HuH-7 (cell line): Measurements from ENCODE around the gene AP1S1.
"Not testable (repeated sequence)": the region's sequence is repeated elsewhere in the genome, so short reads cannot be mapped to it uniquely, and the experiment has no call there.

ENCODE experiments used
- DNase-seq: peaks from one replicate; pipeline ENCODE4 v3.0.0; 2011; ENCODE audit warnings: low spot score

AP1S1 gene

DNA sequence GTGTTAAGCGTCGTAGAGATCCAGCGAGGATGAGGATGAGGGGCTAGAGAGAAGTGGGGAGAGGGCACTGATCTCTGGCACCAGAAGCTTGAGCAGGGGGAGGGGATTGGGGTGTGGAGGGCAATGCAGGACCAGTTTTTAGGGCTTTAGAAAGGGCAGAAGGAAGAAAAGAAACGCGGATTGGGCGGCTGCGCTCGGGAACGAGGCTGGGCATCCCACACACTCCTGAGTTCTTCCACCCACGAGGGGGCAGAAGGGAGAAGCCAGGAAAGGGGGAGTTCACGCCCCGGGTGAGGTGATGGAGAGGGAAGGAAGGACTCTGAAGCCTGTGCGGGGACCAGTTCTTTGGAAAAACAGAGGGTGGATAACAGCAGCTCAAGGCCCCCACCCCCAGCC, 17.2 kb downstream of the AP1S1 start:
- DNase-seq, result no peak

DNA sequence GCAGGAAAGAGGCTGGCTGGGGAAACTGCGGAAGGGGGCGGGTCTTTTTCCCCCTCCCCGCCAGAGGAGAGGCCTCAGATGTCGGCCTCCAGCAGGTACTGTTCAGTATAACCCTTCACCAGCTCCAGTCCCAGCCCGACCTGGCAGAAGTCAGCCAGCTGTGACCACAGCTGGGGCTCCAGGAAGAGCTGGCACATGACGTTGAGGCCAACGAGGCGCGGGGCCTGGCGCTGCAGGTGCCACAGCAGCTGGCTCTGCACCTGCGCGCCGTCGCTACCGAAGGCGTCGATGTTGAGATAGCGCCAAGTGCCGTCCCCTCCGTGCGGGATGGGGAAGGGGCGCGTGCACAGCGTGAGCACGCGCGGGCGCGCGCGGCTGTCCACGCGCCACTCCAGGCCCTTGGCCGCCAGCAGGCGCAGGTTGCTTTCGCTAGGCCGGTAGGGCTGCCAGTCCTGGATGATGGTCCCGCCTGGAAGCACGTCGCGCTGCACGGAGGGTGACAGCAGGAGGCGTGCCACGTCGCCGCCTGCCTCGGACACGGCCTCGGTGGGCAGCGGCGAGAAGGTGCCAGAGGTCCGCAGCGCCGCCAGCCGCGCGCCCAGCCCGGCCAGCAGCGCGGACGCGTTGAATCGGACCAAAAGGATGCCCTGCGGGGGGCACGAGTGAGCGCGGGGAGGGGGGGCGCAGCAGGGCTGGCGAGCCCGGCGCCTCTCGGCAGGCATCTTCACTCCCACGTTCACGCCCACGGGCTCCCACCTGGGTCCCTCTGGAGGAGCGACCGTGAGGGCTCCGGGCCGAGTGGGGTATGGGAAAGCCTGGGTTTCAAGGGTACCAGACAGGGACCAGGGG, 18.0 kb downstream of the AP1S1 start:
- DNase-seq, result no peak

GRCh38 chr7:101172854-101173751, 18.8 kb downstream of the AP1S1 start:
- no peak for DNase-seq

GRCh38 chr7:101173752-101174244, 19.5 kb downstream of the AP1S1 start:
- DNase-seq, result no peak

- DNase-seq, result no peak
Observed at GRCh38 chr7:101174322-101174854, 20.1 kb downstream of the AP1S1 start.

DNA sequence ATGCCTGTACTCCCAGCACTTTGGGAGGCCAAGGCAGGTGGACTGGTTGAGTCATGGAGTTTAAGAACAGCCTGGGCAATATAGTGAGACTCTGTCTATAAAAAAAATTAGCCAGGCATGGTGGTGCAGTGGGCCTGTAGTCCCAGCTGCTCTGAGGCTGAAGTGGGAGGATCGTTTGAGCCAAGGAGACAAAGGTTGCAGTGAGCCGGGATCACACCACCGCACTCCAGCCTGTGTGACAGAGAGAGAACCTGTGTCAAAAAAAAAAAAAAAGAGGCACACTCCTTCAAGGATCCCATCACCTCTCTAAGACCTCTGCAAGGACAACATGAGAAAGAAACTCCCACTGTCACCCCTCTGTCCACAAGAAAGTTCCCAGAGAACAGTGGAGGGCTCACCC, 21.4 kb downstream of the AP1S1 start:
- DNase-seq, result no peak

DNA sequence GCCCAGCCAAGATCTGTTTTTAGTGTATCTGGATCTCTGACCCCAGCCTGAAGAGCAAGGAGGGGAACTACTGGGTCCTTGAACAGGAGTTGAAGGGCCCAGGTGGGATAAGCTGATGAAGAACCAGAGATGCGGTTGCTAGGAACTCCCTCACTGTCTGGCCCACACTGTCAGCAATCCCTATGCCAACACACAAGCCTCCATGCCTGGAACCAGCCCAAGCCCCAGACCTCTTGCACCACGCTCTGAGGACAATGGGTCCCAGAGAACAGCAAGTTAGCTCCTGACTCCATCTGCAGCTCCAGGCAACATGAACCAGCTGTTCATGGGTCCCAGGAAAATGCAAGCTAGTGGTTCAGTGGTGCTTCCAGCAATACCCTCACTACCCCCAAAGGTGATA, 23.4 kb downstream of the AP1S1 start:
- DNase-seq, result no peak

GRCh38 chr7:101179117-101179516, 24.8 kb downstream of the AP1S1 start:
- DNase-seq, result no peak

DNA sequence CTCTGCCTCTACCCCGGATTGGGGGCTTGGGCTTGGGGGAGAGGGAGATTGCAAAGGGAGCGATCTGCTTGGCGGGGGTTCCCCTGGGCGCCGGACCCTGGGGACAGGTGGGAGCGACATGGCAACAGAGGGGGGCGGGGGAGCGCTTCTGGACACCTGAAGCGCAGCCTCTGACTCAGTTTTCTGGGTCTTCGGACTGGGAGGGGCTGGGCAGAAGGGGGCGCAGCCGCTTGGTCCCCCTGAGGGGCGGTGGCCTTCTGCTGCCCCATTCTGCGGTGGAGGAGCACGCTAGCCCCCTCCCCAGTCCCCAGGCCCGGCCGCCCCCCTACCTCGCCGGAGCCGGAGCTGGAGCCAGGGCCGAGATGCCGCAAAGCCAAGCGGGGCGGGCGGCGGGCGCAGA, 25.4 kb downstream of the AP1S1 start:
- DNase-seq, result no peak

DNA sequence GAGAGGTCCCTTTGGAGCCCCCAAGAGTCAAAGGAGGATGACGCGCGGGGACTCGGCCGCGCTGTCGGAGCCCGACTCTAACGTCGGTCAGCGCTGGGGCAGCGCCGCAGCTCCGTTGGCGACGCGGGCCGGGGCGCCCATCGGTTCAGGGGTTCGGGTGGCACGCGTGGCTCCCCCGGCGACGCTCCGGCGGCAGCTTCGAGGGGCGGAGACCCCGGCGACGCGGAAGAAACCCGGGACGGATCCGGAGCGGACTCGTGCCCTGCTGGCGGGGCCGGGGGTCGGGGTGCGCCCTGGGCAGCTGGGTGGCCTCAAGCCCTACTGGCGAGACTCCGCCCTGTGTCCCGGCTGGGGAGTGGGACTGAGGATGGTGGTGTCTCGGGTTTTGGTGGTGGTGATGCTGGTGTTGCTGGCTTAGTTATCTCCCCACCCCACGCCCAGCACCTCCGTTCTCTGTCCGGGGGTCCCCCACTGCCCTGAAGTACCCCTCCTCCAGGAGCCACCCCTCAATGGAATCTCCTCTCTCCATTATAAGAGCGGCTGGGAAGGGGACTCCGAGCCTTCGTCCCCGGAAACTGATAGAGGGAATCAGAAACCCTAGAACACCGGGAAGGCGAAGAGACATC, 26.0 kb downstream of the AP1S1 start, which contains the start of gene NAT16:
Gene NAT16, minus strand, starts transcription at position 164 of the 626 bp plus-strand sequence. CDS start 5,486 bp downstream, outside the sequence.
- no peak for DNase-seq

DNA sequence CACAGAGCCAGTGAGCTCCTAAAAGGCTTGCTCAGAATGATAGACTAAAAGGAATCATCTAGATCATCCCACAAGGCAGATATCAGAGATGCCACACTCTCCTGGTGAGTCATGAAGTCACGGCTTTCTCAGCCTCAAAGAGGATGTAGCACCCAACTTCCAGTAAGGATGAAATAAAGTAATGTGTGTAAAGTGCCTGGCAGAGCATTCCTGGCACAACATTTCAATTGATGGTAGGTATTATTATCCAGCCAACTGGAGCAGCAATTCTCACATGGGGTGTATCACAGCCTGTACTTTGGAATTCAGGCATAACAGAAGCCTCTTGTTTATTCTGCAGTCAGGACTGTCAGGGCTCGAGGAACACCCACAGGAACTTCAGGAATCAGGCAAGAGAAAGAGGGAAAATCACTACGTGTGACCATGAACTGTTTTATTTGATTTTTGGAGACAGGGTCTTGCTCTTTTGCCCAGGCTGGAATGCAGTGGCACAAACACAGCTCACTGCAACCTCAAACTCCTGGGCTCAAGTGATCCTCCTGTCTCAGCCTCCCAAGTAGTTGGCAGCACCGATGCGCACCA, 31.1 kb downstream of the AP1S1 start:
- DNase-seq, result no peak

DNA sequence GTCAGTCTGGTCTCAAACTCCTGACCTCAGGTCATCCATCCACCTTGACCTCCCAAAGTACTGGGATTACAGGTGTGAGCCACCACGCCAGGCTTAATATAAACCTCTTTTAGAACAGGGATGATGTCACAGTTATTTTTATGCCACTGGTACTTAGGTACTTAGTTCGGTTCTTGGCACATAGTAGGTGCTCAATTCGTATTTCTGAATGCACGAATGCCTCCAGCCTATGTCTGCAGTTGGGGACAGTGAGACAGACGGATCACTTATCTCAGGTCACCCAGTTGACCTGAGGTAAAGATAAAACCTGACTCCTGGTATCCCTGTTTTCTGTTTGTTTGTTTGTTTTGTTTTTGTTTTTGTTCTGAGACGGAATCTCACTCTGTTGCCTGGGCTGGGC, 31.9 kb downstream of the AP1S1 start:
- no peak for DNase-seq

DNA sequence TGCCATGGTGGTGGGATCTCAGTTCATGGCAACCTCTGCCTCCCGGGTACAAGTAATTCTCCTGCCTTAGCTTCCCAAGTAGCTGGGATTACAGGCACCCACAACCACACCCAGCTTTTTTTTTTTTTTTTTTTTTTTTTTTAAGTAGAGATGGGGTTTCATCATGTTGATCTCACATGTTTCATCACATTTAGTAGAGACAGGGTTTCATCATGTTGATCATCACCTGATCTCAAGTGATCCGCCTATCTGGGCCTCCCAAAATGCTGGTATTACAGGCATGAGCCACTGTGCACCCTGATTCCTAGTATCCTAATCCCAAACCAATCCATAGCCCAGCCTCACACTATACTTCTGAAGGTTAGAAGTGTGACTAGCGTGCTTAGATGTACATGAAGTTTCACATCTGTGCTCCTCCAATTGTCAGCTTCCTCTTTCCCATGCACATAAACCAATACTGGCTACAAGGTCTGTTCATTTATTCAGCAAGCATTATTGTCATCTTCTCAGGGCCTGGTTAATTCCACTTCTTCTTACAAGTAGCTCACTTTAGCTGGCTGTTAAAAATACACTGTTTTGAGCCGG, 32.7 kb downstream of the AP1S1 start:
- no peak for DNase-seq

DNA sequence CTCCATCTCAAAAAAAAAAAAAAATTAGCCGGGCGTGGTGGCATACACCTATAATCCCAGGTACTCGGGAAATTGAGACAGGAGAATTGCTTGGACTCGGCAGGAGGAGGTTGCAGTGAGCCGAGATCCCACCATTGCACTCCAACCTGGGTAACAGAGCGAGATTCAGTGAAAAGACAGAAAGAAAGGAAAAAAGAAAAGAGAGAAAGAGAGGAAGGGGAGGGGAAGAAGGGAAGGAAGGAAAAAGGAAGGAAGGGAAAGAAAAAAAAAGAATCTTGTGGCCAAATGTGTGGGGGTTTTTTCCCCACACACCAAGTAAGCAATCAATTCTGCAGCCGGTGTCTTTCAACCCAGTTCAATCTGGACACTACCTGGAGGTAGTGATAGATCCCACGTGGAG, 34.8 kb downstream of the AP1S1 start:
- DNase-seq, result no peak

- no peak for DNase-seq
Observed at GRCh38 chr7:101195884-101196283, 41.6 kb downstream of the AP1S1 start.

DNA sequence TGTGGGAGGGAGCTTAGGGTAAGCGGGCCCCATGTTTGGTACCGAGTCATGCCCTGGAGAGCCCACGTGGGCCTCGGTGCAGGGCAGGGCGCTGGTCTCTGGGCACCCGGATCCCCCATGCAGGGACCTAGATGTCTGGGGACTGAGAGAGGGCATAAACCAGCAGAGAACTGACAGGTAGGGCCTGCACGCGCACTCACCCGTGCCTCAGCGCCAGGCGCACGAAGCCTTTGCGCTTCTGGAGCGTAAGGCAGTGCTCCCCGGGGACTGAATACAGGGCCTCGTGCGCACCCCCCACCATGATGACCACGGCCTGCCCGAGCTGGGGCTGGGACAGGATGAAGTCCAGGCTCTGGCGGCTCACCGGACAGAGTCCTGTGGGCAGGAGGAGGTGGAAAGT, 43.7 kb downstream of the AP1S1 start:
- no peak for DNase-seq

GRCh38 chr7:101198476-101198875, 44.2 kb downstream of the AP1S1 start:
- no peak for DNase-seq

DNA sequence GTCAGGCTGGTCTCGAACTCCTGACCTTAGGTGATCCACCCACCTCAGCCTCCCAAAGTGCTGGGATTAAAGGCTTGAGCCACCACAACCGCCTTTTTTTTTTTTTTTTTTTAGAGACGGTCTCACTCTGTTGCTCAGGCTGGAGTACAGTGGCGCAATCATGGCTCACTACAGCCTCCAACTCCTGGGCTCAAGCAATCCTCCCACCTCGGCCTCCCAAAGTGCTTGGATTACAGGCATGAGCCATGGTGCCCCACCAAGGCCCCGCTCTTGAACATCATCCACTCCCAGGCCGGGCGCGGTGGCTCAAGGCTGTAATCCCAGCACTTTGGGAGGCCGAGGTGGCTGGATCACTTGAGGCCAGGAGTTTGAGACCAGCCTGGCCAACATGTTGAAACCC, 45.2 kb downstream of the AP1S1 start:
- DNase-seq, result not testable (repeated sequence)

DNA sequence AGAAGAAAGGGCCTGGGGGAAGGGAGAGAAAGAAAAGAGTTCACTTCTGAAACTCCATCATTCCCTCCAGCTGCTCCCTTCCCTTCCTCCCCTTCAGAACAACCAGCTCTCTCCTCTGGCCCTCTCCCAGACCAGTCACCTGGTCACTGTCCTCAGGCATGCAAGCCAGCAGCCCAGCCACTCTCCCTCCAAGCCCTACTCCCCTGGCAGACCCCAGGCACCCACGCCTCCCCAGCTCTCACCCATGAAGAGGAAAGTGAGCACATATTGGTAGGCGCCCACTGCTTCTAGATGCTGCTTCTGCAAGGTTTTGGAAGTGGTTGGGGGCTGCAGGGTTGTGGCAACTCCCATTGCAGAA, 46.2 kb downstream of the AP1S1 start:
- DNase-seq, result no peak

DNA sequence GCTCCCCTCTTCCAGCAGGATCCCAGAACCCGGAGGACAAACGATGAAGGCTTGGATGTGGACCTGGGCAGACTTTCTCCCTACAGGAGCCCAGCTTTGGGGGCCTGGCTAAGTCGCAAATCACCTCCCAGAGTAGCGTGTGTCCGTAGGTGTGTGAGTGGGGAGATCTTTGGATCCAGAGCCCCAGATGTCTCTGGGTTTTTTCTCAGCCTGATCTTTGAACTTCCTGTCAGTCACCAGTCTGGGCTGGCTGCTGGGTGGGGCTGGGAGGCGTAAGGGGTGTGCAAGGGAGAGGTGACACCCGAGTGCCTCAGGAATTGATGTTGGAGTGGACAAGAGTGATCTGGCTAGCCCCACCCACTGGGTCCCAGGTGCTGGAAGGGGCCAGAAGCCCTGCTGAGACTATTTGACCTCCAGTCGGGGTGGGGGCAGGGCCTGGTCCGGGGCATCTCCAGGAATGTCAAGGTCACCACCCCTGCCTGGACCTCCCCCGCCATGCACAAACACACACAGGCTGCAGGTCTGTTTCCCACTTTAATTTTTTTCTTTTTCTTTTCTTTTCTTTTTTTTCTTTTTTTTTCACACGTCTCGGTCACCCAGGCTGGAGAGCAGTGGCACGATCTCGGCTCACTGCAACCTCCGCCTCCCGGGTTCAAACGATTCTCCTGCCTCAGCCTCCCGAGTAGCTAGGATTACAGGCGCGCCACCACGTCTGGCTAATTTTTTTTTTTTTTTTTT, 46.8 kb downstream of the AP1S1 start, which contains the start of gene MOGAT3:
Gene MOGAT3, minus strand, starts transcription at position 175 of the 738 bp plus-strand sequence. CDS start 182 bp downstream, outside the sequence.
- peak; percentile 98 for DNase-seq
